ENCODE measurements around the gene UBASH3B. TPM values are rescaled to one million over a fixed set of nuclear protein-coding genes. Genes with fewer than 3 reads are reported as not detected.

The UBASH3B gene
- total RNA-seq, 1 experiment from 2014 or later = 8.0 TPM

DNA sequence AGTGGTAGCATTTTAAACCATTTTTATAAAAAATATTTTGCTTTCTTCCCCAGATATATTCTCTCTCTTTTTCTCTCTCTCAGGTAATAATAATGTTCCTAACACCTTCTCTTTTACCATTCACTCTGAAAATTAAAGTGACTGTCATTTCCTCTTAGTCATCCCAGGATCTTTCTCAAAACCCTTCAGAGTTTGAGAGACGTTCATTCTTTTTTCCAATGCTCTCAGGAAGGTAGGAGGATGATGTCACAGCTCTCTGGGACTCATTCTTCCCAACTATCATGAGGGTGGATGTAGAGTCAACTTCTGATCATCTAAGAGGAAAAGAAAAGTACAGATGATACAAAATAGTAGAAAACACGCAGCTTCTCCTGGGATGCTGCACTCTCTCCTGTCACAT is 122.6 kb downstream of the UBASH3B start:
- Mint-ChIP-seq H3K27me3 (ENCODE audit: low read depth) (no peaks in the 10 kb centered on the region), H3K4me3 (no peak overlapping the region), H3K36me3 (ENCODE audit: insufficient read depth in 1 of 3, low read depth in 3 of 3) (no peaks in the 10 kb centered on the region), H3K4me1 (peaks cover 6 to 19% of the 10 kb centered on the region in 2 experiments), H3K27ac (no peak overlapping the region), H3K9me3 (no peaks in the 10 kb centered on the region)
- no peaks in the 10 kb centered on the region for H3K4me1 ChIP-seq (ENCODE audit: insufficient read depth, low read length)
- H3K79me2 ChIP-seq (ENCODE audit: insufficient read depth, low read length) = no peaks in the 10 kb centered on the region
- TF ChIP-seq CTCF (conservative IDR thresholded peaks at IDR 0.05) = no peak
- H3K14ac ChIP-seq (ENCODE audit: insufficient read depth, low read length) = no peak overlapping the region
- no peak overlapping the region for H3K27ac ChIP-seq (ENCODE audit: insufficient read length, low read depth, low read length)
- no peaks in the 10 kb centered on the region for H4K20me1 ChIP-seq (ENCODE audit: control insufficient read depth, insufficient read depth, insufficient read length)
- DNase-seq = no peak
- H2BK12ac ChIP-seq (ENCODE audit: insufficient read length, low read depth, low read length) = no peak overlapping the region
- WGBS (ENCODE audit: extremely low coverage, insufficient read length, low lambda C conversion rate) = no CpG with 5 or more reads among the region's 2 CpGs
- H2AFZ ChIP-seq (ENCODE audit: low read length) = no peak overlapping the region
- no peak overlapping the region for H3T11ph ChIP-seq (ENCODE audit: low read length)
- no peaks in the 10 kb centered on the region for H3K9me3 ChIP-seq (ENCODE audit: control insufficient read depth, low read depth, low read length)
- H3K18ac ChIP-seq (ENCODE audit: insufficient read length, low read depth, low read length) = no peak overlapping the region
- H3K4ac ChIP-seq (ENCODE audit: low read depth, low read length) = no peak overlapping the region
- no peak overlapping the region for H4K5ac ChIP-seq (ENCODE audit: insufficient read length, low read depth, low read length)
- no peak overlapping the region for H2BK20ac ChIP-seq (ENCODE audit: low read depth, low read length, poor library complexity, severe bottlenecking)
- H3K23me2 ChIP-seq (ENCODE audit: insufficient read length, low read depth, low read length, poor library complexity, severe bottlenecking) = no peaks in the 10 kb centered on the region
- no peak overlapping the region for H2BK15ac ChIP-seq (ENCODE audit: low read depth, low read length)
- H3K79me1 ChIP-seq (ENCODE audit: insufficient read depth, low read depth, low read length, poor library complexity, severe bottlenecking) = no peaks in the 10 kb centered on the region
- no peak overlapping the region for H3K9ac ChIP-seq (ENCODE audit: extremely low read depth, insufficient read length, low read length)
- H2AK5ac ChIP-seq (ENCODE audit: insufficient read length, low read length) = no peak overlapping the region
- no peak overlapping the region for H4K91ac ChIP-seq (ENCODE audit: insufficient read length, low read depth, low read length)
- no peak overlapping the region for H3K56ac ChIP-seq (ENCODE audit: insufficient read length, low read depth, low read length)
- no peaks in the 10 kb centered on the region for H3K27me3 ChIP-seq (ENCODE audit: insufficient read depth, low read length)
- no peak overlapping the region for H3K23ac ChIP-seq (ENCODE audit: insufficient read length, low read depth, low read length)
- no peak overlapping the region for H4K8ac ChIP-seq (replicated peaks; ENCODE audit: insufficient read length, low read depth, low read length)
- H3K4me2 ChIP-seq (ENCODE audit: insufficient read depth, insufficient read length, low read length) = no peak overlapping the region
- no peak overlapping the region for H2BK5ac ChIP-seq (ENCODE audit: insufficient read length, low read length)
- H2BK120ac ChIP-seq (ENCODE audit: low read depth, low read length, poor library complexity, severe bottlenecking) = no peak overlapping the region
